NOMO-1 treated with DMSO at 0.1 percent for 48 hours (cell line): ENCODE data around the gene OGDH.
"Not testable (repeated sequence)": the region's sequence is repeated elsewhere in the genome, so short reads cannot be mapped to it uniquely, and the experiment has no call there.

Source experiments
- DNase-seq: peaks from one replicate; lab custom pipeline; 2025; ENCODE audit not compliant: unreplicated experiment; lab: John Stamatoyannopoulos, UW

Gene OGDH

DNA sequence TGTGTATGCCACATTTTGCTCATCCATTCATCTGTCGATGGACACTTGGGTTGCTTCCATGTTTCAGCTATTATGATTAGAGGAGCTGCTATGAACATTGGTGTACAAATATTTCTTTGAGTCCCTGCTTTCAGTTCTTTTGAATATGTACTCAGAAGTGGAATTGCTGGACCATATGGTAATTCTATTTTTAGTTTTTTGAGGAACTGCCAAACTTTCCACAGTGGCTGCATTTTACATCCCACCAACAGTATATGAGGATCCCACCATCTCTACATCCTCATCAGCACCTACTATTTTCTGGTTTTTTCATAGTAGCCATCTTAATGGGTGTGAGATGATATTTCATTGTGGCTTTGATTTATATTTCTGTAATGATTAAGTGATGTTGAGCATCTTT is 97.5 kb downstream of the OGDH start:
- DNase-seq: no peak

DNA sequence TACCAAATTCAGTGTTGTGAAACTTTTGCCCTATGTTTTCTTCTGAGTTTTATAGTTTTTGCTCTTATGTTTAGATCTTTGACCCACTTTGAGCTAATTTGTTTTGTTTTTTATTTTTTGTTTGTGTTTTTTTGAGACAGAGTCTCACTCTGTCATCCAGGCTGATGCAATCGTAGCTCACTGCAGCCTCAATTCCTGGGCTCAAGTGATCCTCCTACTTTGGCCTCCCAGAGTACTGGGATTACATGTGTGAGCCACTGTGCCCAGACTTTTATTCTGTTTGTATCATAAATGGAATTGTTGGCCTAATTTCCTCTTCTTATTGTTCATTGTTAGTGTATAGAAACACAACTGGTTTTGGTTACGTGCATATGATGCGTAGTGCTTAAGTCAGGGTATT is 99.0 kb downstream of the OGDH start:
- DNase-seq: no peak

DNA sequence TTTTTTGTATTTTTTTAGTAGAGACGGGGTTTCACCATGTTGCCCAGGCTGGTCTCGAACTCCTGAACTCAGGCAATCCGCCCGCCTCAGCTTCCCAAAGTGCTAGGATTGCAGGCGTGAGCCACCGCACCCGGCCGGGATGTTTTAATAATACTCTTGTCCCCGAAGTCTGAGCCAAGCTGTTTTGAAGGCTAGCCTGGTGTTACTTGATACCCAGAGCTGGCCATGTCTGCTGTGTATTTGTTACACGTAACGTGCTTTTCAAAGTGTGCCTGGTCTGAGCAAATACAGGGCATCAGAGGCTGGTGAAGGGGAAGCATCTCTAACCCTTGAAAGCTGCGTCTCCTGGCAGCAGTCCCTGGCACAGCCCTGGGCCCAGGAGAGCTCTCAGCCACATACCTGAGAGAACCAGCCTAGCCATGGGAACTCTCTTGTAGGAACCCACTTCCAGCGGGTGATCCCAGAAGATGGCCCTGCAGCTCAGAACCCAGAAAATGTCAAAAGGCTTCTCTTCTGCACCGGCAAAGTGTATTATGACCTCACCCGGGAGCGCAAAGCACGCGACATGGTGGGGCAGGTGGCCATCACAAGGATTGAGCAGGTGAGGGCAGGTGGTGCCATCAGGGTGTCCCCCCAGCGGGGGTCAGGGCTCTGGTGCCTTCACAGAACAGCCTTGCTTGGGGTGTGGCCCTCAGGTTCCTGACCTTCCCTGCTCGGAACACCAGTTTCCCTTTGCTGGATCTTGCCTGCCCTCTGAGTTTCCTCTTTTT is 100.5 kb downstream of the OGDH start:
- no peak for DNase-seq

DNA sequence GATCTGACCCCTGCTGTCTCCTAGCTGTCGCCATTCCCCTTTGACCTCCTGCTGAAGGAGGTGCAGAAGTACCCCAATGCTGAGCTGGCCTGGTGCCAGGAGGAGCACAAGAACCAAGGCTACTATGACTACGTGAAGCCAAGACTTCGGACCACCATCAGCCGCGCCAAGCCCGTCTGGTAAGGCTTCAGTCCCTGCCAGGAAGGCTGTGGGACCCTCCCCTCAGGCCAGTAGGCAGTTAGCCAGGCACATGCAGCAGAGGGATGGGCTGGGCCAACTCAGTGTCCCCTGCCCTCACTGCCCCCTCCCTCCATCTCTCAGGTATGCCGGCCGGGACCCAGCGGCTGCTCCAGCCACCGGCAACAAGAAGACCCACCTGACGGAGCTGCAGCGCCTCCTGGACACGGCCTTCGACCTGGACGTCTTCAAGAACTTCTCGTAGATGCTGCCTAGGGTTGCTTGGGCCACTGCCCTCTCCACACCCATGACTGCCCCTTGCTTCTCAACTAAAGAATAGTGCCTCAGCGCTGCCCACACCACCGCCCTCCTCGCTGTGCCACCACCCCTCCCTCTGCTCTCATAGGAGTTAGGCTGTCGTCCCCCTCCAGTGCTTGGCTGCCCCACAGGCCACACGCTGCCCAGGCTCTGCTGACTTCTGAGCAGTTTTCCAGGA is 101.3 kb downstream of the OGDH start:
- DNase-seq: no peak

DNA sequence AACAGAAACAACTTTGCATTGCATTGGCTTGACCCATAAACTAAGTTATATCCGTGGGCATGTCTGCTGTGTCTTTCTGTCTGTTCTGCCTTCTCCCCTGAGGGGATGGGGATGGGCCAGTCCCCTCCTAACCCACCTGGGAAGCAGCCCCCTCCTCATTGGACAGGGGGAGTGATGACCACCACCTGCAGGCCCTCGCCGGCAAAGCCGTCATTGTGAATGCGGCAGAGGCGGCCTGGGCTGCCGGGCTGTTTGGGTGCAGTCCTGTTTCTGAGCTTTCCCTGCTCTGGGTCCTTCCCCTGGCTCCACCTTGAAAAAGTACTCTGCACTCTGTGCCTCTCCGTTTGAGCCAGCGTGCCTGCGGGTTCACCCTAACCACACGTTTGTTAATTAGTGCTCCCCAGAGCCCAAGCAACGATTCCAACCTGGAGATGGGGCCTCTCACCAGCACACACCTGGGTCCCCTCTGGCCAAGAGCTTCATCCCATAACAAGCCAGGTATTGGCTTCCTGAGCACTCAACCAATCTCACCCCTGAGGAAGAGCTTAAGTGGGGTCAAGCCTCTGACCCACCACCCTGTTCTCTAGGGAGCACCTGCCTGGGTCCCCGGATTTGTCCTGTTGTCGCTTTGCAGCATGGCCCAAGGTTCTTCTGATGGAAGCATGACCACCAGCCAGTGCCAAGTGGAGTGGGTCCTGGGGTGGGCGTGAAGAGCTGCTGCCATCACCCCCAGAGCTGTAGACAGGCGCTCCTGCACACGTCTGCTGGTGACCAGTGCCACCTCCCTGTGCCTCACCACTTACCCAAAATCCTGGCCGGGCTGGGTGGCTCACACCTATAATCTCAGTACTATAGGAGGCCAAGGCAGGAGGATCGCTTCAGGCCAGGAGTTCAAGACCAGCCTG is 102.8 kb downstream of the OGDH start:
- DNase-seq: no peak

DNA sequence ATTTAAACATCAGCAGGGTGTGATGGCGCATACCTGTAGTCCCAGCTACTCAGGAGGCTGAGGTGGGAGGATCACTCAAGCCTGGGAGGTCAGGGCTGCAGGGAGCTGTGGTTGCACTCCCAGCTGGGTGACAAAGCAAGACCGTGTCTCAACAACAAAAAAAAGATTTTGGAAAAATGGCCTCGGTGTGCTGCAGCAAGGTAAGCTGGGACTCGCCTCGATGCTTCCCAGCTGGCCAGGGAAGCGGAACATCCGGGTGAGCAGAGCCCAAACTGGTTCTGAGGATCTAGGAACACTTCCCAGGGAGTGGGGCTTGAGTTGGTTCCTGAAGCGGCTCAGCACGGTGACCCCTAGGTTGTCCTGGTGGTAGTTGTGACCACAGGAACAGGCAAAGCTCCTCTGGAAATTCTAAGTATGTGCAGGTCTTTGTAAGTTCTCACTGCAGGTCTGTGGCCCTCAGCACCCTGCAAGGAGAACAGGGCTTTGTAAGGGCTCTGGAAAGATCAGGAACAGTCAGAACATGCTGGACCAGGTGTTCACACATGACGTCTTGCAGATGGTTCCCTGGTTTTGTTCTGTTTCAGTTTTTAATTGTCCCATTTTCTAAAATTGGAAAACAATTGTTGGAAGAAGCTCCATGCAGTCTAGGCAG is 103.6 kb downstream of the OGDH start:
- DNase-seq: no peak

DNA sequence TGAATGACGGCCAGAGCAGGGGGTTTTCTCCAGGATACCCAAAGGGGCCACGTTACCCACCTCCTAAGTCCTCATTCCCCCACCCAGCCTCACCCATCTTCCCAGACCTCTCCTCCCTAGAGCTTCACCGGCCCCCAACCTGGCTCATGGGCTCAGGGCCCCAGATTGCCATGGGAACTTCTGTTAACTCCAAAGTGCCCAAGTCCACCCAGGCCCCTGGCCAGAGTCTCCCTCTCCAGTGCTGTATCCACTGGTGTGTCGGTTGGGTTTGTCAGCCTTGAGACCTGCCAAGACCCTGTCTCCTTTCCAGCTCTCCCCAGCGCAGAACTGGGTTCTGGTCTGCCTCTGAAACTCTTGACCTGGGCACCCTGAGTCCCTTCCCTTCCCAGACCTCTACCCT is 105.1 kb downstream of the OGDH start:
- DNase-seq: no peak

DNA sequence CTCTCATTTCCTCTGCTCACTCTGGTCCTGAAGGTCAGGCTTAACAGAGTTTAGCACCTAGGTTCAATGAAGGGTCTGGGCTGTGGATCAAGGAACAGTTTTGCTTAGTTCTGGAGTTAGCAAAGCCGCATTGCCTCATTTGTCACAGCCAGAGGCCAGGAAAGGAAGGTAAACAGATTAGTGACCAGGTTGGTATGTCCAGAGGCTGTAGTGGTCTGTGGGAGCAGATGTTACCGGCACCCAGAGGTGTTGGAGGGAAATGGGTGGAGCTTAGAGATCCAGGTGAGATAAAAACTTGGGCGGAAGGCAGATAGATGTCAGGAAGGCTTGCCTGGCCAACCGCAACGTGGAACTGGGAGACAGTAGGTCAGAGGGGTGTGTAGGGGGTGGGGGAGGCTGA is 105.6 kb downstream of the OGDH start:
- DNase-seq: no peak

DNA sequence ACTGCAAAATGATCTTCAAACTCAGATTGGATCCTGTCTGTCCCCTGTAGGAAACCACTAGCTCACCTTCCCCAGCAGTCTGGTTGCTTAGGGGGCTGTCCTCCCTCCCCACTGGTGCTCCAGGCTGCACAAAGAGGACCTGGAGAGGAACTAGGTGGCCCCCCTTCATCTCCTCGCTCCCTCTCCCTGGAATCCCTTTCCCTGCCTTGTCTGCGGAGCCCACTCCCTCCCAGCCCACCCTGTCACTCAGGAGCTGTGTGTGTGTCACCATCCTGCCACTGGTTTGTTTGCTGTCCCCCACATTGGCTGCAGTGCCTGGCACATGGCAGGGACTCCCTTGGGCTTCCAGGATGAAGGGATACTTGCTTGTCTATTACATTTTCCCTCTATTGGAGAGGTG is 106.7 kb downstream of the OGDH start:
- no peak for DNase-seq

DNA sequence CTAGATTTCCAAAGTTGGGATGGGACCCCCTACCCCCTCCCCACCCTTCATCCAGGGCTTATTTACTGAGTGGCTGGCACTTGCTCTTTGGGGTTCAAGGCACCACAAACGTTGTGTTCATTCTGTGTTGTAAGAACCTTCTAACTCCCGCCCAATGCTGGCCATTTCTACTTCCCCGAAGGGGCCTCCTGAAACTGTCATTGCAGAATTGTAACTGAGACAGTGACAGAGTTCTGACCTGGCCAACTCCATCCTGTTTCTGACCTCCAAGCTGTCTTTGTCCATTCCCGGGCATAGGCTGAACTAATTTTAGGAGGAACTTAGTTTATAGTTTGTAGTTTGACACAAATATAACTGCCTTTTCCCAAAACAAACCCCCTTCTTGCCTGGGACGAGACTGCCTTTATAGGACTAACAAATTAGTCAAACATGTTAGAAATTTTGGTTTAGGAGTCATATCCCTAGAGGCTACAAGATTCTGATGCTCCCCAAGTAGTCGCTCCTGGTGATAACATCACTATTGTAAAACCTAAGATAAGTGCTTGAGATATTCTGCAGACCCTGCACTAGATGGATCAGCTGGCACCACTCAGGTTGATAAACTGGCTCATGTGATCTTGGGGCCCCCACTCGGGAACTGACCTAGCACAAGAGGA is 107.4 kb downstream of the OGDH start:
- peak; percentile 32 for DNase-seq

DNA sequence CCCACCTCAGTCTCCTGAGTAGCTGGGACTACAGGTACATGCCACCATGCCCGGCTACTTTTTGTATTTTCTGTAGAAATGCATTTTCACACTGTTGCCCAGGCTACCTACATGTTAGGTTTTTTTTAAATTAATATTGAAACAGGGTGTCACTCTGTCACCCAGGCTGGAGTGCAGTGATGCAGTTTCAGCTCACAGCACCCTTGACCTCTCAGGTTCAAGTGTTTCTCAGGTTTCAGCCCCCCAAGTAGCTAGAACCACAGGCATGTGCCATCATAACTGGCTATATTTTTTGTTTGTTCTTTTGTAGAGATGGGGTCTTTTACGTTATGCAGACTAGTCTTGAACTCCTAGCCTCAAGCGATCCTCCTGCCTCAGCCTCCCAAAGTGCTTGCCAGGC is 109.8 kb downstream of the OGDH start:
- DNase-seq: no peak

DNA sequence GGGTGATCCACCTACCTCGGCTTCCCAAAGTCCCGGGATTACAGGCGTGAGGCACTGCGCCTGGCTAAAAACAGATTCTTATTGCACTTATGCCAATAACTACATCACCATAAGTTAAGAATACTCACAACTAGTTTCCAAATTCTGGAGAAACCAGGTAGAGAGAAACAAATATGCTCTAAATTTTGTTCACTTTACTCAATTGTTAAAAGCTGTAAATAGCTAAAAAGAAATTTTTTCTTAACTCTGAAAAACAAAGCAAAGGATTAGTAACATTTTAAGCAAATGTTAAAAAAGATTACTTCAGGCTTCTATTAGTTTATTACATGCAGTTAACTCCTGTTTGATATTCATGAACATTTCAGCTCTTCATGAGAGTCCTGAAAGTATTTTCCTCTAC is 113.9 kb downstream of the OGDH start:
- DNase-seq: no peak

DNA sequence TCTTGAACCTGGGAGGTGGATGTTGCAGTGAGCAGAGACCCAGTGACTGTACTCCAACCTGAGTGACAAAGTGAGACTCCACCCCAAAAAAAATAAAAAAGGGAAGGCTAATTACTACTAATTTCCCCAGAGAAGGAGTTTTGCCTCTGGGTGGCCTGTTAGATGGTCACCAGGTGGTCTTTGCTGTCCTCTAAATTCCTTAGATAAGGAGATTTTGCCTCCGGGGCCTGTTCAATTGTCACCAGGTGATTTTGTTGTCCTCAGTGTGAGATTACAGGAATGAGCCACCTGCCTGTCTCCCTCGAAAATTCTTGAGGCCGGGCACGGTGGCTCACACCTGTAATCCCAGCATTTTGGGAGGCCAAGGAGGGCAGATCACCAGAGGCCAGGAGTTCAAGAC is 117.8 kb downstream of the OGDH start:
- no peak for DNase-seq

DNA sequence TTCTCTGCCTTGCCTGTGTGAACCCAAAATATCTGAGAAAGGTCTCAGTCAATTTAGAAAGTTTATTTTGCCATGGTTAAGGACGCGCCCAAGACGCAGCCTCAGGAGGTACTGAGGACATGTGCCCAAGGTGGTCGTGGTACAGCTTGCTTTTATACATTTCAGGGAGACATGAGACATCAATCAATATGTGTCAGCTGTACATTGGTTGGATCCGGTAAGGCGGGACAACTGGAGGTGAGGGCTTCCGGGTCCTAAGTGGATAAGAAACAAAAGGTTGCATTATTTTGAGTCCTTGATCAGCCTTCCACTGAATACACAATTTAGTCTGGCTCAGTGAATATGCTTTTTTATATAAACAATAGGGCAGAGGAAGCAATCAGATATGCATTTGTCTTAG is 119.8 kb downstream of the OGDH start:
- DNase-seq: not testable (repeated sequence)

DNA sequence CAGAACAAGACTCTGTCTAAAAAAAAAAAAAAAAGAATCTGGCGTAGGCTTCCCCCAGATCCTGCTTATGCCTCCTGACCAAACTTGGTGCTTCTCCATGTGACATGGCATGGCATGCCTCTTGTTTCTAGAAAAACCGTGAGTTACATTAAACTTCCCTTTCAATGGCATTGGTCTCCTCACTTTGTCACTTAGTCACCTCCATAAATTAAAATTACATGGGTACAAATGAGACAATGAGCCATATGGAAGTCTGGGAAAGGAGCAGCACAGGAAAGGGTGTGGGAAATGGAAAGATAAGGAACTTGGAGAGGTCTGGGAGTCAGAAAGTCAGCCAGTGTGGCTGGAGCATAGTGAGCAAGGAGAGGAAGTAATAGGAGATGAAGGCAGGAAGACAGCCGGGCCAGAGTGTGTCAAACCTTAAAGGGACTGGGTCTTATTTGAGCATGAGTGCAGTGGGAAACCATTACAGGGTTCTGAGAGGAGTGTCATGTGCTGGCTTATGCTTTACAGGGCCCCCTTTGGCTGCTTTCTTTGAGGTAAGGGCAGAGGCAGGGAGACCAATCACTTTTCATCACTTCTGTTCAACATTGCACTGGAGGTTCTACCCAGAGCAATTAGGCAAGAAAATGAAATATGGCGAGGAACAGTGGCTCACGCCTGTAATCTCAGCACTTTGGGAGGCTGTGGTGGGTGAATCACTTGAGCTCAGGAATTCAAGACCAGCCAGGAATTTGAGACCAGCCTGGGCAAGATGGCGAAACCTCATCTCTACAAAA is 120.9 kb downstream of the OGDH start:
- no peak for DNase-seq

DNA sequence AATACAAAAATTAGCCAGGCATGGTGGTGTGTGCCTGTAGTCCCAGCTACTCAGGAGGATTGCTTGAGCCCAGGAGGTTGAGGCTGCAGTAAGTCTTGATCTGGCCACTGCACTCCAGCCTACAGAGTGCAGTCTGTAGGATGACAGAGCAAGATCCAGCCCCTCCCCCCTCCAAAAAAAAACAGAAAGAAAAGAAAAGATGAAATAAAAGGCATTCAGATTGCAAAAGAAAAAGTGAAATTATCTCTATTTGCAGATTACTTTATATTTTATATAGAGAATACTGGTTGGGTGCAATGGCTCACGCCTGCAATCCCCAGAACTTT is 121.5 kb downstream of the OGDH start:
- DNase-seq: no peak

DNA sequence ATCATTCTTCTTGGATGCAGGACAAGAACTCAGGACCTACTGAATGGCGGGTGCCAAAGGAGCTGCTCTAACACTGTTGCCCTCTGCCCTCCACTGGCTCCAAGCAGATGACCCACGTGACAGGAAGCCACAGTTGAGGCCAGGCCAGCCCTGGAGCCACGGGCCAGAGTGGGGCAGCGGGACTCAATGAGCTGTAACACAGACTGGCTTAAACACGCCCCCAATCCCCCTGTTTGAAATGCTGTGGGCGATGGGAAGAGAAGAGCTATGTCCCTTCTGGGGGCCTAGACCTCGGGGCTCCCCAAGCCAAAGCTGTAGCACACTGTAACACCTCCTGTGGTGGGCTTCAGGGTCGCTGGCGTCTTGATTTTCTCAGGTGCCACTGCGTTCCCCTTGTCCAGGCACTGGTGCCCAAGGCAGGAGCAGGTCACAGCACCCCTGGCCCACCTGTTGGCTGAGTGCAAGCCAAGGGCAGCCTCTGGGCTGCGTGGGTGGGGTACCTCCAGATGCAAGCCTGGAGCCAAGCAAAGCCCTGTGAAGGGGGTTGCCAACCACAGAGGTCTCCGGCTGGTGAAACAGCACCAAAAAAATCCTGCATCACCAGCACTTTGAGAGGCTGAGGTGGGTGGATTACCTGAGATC is 123.6 kb downstream of the OGDH start:
- DNase-seq: no peak

DNA sequence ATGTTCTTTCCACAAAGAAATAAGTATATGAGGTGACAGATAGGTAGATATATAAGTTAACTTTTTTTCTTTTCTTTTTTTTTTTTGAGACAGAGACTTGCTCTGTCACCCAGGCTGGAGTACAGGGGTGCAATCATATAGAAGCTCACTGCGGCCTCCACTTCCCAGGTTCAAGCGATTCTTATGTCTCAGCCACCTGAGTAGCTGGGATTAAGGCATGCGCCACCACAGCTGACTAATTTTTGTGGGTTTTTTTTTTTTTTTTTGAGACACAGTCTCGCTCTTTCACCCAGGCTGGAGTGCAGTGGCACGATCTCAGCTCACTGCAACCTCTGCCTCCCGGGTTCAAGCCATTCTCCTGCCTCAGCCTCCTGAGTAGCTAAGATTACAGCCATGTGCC is 126.5 kb downstream of the OGDH start:
- DNase-seq: not testable (repeated sequence)

DNA sequence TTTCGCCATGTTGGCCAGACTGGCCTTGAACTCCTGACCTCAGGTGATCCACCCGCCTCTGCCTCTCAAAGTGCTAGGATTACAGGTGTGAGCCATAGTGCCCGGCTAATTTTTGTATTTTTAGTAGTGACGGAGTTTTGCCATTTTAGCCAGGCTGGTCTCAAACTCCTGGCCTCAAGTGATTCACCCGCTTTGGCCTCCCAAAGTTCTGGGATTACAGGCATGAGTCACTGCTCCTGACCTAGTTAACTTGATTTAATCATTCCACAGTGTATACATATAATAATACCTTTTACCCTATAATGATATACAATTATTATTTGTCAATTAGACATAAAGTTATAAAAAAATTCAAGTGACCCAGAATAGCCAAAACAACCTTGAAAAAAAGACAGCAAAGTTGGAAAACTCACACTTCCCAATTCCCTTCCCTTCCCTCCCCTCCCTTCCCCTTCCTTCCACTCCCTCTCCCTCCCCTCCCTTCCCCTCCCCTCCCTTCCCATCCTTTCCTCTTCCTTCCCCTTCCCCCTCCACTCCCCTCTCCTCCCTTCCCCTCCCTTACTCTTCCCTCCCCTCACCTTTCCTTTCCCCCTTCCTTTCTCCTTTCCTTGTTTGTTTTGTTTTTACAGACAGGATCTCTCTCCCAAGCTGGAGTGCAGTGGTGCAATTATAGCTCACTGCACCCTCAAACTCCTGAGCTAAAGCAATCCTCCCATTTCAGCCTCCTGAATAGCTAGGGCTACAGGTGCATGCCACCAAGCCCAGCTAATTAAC is 127.5 kb downstream of the OGDH start:
- no peak for DNase-seq
